HCEC 1CT (cell line): ENCODE data around the gene CASR.

Experiments used
- DNase-seq: peaks from one replicate; pipeline ENCODE4 v3.0.0-alpha.2; 2017

CASR gene

DNA sequence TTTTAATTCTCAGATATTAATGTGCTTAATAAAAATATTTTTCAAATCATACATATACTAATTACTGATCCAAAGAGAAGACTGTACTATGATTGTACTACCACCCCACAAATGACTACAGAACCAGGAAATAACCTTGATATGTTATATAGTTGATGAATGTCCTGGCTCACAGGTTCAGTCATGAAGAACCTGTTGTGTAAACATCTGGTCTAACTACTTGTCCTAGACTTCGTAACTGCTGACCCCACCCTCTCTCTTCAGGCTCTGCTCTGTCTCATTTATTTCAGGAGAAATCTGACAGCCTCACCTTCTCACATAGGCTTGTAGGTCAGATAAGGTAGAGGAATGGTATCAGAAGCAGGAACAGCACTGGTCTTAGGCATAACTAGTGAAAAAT is 126.9 kb downstream of the CASR start:
- DNase-seq: no peak

DNA sequence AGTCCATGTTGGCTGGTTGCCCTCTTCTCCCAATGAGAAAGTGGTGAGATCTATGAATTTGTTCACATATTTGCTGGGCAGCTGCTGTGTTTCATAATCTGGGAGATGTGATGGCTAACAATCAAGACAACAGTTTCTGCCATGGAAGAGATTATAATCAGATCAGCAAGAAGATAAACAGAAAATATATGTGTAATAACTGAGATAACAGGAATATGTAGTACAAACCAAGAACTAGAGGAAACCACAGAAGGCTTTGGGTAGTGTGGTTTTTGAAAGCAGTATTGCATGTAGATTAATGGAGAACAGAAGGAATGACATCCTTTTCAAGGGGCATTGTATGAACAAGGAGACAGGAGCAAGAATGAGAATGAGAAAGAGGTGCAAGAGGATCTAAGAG is 129.4 kb downstream of the CASR start:
- DNase-seq: no peak

- DNase-seq: no peak
These were observed 129.8 kb downstream of the CASR start for GRCh38 chr3:122313281-122313680.

- DNase-seq: peak; percentile 18
These were observed 130.9 kb downstream of the CASR start for GRCh38 chr3:122314228-122314876.

GRCh38 chr3:122315619-122316018 is 132.2 kb downstream of the CASR start:
- DNase-seq: no peak

DNA sequence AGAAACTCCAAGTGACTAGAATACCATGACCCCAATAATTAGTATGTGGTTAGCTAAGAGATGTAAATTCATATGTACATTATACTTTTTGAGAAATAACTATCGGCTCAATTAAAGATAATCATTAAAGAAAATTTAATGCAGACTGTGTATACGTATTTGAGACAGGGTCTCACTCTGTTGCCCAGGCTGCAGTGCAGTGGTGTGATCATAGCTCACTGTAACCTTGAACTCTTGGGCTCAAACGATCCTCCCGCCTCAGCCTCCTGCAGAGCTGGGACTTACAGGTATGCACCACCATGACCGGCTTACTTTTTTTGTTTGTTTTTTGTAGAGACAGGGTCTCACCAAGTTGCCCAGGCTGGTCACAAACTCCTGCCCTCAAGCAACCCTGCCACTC is 132.9 kb downstream of the CASR start:
- DNase-seq: no peak

GRCh38 chr3:122318620-122319019 is 135.2 kb downstream of the CASR start:
- DNase-seq: no peak

DNA sequence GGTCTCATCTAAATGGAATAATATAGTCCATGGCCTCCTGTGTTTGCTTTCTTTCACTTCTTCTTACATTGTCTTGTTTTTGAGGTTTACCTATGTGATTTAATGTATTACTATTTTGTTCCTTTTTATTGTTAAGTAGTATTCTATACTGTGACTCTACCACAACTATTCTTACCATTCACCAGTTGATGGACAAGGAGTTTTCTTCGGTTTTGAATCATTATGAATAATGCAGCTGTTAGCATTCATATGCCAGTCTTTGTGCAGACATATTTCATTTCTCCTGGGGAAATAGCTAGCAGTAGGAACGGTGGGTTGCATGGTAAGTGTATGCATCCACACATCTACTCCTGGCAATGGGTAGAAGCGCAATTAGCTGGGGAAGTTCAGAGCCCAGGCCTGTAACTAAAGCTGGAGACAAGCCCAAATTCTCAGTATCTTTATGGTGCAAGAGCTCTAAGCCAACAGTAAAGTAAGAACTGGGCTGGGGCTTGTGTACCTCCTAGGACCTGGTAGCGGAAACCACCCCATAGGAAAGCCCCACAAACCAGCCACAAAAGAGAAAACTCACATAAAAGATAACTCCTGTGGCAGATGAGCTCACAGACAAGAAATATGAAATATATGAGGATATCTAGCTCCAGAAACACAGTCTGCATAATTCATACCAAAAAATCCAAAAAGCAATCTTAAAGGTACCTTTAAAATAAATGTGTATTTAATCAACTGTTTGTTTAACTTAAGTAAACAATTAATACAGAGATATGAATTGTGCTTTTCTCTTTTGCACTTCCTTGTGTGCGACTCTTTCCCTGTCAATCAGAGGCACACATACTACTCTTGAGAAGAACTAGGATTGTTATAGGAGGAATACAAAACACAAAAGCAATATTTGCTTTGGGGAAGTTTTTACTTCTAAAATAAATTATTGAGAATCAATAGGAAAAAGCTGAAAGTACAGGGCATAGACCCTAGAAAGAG is 138.9 kb downstream of the CASR start:
- DNase-seq: no peak

DNA sequence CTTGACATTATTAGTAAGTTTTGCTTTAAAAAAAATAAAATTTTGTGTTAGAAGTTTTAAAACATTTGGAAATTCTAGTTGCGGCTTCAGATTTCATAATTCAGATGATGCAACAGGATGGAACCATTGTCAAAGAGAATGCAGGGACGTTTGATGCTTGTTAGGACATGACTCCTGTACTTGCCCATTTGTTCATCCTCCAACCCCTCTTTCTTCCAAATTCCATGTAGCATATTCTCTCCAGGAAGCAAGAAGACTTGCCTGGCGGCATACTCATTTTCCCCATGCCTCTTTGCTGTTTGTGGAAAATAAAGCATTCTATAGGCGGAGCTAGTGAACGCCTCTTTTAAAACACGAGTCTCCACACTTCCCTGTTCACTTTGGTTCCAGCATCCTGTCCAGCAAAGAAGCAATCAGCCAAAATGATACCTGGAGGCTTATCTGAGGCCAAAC is 141.4 kb downstream of the CASR start, which contains the start of gene CSTA:
TSS of gene CSTA (plus strand) at position 378 of the 453 bp plus-strand sequence. CDS start at position 423, 45 bp downstream.
- DNase-seq: peak; percentile 1

GRCh38 chr3:122325769-122326168 is 142.3 kb downstream of the CASR start:
- no peak for DNase-seq

- DNase-seq: no peak
These were observed 148.4 kb downstream of the CASR start for GRCh38 chr3:122331886-122332285.

- DNase-seq: no peak
These were observed 149.1 kb downstream of the CASR start for GRCh38 chr3:122332551-122332950.
